Liver (tissue), 3 donors: Measurements from ENCODE around the gene USP48.

ENCODE experiments used
- SP1 ChIP-seq: IDR thresholded peaks from 2 replicates; pipeline ENCODE4 v1.6.1; 2018; ENCODE audit warnings: antibody characterized with exemption, mild to moderate bottlenecking
- TF ChIP-seq, protein P1 (sequence below): fragments of 150-350 bp; IDR thresholded peaks from 2 replicates; pipeline ENCODE4 v1.5.1; 2017; ENCODE audit warnings: improper control_type of control experiment, low read depth, low read length; ENCODE audit not compliant: missing input control
- donor health status: healthy.
- donor health status: healthy.

DNA sequence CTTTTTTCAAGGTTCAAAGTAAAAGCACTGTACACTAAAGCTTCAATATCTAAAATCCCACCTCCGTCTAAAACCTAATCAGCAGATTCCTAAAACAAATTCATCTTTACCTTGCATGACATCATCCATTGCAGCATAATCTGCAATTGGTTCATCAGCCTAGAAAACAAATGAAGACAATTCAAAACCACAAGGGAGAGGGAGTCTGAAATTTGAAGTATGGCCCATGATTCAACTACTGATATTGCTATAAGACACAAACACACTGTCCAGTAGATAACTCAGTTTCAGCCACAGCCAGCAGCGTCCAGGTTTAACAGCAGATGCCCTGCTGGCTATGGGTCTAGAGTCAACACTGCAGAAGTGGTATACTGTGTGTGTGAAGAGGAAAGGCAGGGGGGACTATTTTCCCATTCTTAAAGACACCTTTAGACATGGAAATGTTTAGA lies 95.8 kb downstream of the USP48 start:
- TF ChIP-seq, protein P1, sequence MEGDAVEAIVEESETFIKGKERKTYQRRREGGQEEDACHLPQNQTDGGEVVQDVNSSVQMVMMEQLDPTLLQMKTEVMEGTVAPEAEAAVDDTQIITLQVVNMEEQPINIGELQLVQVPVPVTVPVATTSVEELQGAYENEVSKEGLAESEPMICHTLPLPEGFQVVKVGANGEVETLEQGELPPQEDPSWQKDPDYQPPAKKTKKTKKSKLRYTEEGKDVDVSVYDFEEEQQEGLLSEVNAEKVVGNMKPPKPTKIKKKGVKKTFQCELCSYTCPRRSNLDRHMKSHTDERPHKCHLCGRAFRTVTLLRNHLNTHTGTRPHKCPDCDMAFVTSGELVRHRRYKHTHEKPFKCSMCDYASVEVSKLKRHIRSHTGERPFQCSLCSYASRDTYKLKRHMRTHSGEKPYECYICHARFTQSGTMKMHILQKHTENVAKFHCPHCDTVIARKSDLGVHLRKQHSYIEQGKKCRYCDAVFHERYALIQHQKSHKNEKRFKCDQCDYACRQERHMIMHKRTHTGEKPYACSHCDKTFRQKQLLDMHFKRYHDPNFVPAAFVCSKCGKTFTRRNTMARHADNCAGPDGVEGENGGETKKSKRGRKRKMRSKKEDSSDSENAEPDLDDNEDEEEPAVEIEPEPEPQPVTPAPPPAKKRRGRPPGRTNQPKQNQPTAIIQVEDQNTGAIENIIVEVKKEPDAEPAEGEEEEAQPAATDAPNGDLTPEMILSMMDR: no peak
- TF ChIP-seq SP1: no peak
